ENCODE data around the gene STK39.

The STK39 gene

DNA sequence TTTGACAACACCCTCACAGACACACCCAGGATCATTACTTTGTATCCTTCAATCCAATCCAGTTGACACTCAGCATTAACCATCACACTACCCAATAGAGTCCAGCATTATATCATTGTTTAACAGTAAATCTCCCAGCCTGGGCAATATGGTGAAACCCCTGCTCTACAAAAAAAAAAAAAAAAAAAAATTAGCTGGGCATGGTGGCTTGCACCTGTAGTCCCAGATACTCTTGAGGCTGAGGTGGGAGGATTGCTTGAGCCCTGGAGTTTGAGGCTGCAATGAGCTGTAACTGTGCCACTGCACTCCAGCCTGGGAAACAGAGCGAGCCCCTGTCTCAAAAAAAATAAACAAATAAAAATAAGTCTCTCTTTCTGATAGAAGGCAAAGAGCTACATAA lies 304.0 kb downstream of the STK39 start:
- DNase-seq = no peak

DNA sequence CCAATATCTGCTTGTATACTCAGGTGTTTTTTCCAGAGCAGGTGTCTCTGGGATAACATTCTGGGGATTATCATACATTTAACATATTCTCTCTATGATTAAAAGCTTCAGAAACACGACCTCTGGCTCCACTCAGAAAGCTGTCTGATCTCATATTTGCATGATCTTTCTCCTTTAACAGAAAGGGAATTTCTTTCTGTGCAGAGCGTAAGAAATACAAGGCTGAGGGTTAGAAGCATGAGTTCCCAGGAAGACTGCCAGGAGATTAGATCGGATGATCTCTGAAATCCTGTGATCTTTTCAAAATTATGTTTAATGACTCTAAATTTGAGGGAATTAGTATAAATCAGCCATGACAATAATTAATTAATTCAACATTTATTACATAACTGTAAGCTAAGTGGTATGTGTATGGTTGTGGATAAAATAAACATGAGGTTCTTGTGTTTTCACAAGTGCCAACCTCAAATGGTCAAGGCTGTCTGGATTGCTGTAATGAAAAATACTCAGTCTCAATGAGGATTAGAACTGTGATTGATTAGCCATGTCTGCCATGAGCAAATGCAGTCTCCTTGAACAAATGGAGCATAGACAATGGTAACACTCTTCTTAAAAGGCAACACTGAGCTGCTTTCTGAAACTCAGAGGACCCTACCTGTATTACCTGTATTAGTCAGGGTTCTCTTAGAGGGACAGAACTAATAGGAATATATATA lies 304.9 kb downstream of the STK39 start:
- DNase-seq = no peak

DNA sequence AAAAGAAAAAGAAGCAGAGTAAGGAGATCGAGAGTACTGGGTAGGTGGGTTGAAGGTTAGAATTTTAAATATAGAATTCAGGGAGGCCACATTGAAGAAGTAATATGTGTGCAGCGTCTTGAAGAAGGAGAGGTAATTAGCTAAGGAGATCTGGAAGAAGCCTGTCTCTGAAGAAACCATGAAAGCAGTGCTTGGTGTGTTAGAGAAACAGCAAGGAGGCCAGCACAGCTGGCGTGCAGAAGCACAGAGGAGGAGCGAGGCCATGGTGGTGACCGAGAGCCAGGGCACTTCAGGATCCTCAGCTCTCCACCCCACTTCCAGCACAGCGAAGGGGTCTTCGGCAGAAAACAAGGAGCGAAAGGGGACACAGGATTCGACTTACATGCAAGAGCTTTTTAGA lies 305.8 kb downstream of the STK39 start:
- no peak for DNase-seq

DNA sequence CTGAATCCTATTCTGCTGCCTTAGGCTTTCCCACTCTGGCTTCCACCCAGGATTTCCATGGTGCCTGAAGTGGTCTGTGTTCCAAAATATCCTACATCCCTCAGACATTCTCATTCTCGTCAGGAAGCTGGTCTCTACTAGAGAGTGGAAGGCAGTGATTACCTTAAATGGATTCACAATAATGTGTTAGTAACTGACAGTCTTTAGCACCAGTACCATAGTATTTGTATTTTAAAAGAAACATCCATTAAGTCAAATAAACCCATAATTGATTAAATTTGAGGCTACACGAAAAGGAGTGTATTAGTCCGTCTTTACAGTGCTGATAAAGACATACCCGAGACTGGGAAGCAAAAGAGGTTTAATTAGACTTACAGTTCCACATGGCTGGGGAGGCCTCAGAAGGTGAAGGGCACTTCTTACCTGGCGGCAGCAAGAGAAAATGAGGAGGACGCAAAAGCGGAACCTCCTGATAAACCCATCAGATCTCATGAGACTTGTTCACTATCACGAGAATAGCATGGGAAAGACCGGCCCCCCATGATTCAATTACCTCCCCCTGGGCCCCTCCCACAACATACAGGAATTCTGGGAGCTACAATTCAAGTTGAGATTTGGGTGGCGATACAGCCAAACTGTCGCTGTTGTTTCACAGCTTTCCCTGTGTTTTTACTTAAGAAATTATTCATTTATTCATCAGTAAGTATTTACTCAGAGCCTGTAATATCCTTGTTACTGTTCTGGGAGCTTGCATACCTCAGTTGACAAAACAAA lies 306.5 kb downstream of the STK39 start:
- no peak for DNase-seq

DNA sequence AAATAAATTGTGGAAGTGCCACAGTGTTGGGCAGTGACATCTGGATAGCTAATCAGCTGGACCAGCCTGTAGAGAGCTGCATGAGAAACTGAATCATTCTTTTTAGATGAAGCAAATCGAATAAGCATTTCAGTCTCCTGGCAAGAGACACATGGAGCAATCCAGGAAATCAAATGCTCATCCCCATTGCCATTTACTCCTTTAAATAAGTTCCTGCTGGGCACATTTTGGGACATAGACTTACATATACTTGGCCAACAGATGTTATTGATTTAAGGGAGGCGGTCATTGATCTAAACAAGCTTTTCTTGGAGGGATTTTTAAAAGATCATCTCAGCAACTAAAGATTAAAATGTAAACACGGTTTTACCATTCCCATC lies 307.1 kb downstream of the STK39 start:
- DNase-seq = no peak

DNA sequence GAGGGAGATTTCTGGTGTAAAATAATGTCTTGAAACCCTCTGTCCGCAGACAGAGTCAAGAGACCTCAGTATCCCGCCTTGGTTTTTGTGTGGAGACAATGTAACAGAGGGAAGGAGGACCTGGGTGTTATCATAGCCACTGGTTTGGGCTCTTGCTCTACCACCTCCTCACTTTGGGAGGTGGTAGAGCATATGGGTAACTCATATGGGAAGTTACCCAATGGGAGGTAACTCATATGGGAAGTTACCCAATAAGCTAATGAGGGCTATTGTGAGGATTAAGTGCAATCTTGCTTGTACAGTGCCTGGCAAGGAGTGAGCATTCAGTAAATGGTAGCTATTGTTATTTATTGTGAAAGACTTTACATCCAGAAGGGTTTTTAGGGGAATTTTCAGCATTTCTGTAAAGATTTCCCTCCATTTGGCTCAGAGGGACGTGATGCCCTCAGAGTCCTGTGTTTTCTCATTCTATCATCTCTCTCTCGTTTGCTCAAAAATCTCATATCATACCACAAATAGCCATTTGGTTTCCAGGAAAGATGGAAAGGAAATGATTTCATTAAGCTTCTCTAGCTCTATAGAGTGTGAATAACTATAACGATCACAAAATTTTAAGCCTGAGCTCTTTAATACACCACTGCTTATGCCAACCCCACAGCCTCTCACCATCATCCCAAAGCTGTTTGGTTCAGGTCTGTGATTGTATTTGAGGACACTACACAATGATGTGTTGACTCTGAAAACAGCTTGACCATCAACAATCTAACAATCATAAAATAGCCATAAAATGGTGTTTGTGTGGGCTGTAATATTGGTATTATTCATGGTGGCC lies 307.7 kb downstream of the STK39 start:
- no peak for DNase-seq

DNA sequence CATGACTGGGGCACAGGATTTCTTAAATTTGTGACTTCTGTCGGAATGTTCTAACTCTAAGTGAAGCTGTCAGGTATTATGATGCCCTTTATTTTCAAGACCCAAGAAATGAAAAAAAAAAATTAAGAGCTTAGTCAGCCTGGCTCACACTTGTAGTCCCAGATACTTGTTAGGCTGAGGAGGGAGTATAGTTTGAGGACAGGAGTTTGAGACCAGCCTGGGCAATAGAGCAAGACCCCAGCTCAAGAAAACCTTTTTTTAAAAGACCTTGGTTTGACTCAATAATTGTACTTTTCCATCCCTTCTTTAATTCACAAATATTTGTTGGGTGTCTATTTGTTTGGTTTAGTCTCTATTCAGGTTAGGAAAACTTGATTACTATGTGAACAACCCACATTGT lies 310.0 kb downstream of the STK39 start:
- no peak for DNase-seq

DNA sequence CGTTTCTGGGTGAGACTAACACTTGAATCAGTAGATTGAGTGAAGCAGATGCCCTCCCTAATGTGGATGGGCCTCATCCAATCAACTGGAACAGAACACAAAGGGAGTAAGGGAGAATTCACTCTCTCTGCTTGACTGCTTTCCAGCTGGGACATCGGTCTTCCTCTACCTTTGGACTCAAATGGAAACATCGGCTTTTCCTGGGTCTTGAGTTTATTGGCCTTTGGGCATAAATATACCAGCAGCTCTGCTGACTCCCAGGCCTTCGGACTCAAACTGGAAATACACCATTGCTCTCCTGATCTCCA lies 311.6 kb downstream of the STK39 start:
- no peak for DNase-seq

DNA sequence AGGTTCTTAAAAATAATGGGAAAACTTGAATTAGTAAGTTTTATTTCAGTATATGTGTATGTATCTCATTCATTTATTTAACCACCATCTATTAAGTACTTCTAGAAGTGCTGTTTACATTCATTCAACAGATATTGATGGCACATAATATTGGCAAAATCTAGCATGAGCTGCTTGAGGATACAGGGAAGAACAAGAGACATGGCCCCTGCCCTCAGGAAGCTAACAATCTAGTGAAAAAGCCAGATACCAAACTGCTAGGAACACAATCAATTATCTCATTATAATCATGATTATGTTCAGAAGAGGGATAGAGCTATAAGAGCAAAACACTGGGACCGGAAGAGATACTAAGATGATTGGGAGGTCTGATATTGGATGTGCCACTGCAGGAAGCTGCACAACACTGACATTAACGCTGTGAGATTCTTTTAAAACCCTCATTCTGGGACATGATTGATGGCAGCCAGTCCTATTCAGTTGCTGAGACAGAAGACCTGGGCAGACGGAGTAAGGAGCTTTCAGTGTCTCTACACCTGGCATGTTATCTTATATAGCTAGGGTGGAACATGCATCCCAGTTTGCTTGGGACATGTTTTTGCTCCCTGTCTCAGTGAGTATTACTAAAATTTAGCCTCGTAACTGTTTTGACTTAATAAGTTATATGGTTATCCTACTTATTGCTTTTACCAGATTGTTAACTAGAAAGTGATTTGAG lies 314.1 kb downstream of the STK39 start:
- no peak for DNase-seq

DNA sequence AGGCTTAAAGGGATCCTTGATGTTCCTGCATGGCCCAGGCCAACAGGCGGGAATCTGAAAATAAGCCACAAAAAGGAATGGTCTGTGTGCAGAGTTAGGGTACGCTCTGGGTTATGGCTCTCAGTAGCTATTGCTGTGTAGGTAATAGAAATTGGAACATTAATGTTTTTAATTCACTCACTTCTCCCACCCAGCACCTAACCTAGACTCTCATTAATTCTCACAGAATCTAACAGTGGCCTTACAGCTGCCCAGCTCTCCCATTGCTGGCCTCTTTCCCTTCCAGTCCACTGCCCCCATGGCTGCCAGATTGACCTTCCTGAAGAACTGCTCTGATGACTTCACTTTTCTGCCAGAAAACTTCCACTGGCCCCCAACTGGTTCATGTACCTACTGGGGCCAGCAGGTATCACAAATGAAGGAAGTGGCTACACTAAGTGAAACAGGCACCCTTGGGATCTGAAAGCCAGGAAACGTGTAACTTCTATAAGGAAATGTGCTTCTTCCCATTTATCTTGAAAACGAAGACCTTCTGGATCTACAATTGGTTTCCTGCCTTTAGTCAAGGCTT lies 315.2 kb downstream of the STK39 start:
- DNase-seq = no peak

DNA sequence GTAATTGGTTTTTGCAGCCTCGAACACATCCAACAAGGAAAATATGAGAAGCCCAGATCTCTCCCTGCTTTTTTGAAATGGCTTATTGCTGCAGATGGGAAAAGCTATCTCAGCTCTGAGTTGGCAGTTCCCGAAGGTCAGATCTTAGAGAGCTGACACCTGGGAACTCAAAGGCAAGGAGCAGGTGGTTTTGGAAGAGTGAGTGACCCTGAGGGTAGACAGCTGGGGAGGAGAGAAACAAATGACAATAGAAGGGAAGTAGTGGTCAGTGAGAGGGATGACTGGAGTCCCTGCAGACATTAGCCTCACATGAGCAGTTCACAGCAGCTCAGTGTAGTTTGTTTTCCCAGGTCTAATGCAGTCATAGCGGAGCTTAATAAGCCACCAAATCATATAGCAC lies 317.9 kb downstream of the STK39 start:
- DNase-seq = no peak

DNA sequence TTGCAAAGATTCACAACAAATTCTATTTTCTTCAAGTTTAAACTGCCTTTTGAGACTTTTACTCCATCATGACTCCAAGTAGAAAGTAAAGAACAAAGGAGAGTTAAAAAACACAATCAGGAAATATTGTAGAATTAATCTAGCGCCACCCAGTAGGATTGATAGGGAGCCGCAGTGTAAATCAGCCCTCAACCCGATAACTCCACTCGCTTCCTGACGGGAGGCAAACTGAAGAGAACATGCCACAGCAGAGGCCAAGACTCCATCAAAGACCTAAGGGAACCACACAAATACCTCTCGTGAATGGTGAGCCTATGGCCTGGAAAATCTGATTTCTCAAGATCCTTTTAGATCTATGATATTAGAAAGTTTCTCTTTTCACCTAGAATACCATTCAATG lies 319.0 kb downstream of the STK39 start:
- no peak for DNase-seq

DNA sequence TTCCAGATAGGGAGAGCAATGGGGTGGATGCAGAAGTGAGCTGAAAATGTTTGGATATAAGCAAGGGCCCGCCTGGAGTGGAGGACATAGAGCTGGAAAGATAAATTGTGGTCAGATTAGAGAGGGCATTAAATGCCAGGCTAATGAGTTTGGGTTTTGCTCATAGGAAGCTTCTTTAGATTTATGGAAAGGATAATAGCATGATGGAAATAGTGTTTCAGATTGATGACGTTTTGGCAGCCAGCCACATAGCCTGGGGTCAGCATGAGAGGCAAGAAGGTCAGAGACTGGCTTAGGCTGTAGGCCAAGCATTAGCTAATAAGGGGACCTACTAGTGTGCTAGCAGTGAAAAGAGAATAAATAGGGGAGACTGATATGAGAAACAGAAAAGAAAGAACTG lies 321.6 kb downstream of the STK39 start:
- DNase-seq = no peak

DNA sequence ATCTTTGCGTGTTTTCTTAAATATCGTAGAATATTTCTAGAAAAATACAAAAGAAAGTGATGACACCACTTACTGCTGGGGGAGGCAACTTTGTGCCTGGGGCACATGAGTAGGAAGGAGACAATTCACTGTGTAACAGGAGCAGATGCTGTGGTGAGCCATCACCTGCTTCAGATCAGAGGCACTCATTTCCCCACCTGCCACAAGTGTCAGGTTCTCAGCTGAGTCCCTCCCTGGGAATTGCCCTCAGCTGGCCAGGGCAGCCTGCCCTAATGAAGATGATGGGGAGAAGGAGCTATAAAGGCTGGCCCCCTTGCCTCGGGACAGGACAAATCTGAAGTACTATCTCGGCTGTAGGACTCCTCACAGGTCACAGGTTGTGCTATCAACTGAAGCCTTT lies 322.8 kb downstream of the STK39 start:
- DNase-seq = no peak

DNA sequence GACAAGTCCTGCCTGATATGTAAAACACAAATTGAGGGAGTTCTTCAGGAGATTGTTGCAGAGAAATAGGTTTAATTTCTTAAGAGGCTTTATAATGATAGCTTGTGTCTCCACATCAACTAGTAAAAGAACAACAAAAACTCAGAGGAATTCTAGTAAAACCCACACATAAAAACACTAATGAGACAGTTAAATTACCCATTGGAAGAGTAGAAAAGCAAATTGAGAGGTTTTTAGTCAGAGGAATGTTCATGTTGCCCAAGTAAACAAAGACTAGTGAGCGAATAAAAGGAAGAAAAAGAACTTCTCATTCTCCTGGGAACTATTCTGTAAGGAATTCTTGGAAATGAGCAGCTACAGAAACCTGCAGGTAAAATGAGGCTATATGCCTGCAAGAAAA lies 330.6 kb downstream of the STK39 start:
- no peak for DNase-seq

DNA sequence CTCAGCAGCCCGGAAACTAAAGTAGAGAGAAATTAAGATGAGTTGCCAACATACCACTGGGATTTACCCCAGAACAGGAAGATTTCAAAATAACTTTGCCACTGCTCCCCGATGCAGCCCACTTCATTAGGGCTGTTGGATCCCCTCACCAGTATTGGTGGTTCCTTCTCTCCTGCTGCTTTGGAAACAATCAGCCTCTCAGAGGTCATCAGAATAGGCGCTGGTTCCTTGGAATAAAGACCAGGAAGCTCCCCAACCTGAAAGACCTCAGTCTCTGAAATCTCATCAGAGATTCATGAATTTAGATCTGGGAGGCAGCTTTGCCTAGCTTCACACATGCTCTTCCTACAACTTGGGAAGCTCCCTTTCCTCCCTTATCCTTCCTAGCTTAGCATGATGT lies 332.4 kb downstream of the STK39 start:
- no peak for DNase-seq

DNA sequence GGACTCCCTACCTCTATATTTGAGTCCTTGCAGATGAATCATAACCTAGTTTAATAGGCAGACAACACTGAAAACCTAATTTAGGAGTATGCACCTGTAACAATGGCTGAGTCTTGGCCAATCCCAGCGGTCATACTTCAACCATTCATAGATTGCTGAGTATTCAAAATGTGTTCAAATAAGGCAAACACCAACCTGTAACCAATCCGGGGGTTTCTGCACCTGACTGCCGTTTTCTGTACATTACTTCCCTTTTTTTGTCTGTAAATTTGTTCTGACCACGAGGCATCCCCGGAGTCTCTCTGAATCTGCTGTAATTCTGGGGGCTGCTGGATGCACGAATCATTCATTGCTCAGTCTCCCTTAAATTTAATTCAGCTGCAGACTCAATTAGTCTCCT lies 338.6 kb downstream of the STK39 start:
- DNase-seq = no peak

DNA sequence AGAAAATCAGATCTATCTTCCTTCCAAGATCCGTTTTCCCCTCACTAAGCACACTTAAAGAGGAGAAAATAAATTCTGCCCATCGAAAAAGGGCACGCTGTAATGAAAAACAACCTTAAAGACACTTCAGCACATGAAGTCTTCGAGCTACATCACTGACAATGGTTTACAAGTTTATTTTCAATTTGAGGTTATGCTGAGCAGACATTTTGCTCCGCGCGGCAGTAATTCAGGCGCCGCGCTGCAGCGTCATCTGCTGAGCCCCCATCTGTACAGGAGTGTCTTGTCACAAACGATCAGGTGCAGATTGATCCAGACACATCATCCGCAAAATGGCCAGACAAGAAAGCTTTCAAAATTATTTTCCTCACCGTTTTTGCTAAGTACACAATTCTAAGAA lies 341.7 kb downstream of the STK39 start:
- DNase-seq = no peak

Data from NCI-H1048 (cell line).